T-helper 17 cell (primary cell): ENCODE data around the gene DOK5. TPM values are rescaled to one million over a fixed set of nuclear protein-coding genes. Genes with fewer than 3 reads are reported as not detected.
"Not testable (repeated sequence)": the region's sequence is repeated elsewhere in the genome, so short reads cannot be mapped to it uniquely, and the experiment has no call there.

Source experiments
- ATAC-seq: fragments of 150-1000 bp; cut with Tn5 transposase; 2 replicates; pipeline ENCODE4 v1.10.0; 2021; ENCODE audit warnings: mild to moderate bottlenecking, moderate library complexity
- DNase-seq, 3 donors: peaks; one replicate each; pipeline versions ENCODE4 v3.0.0 to v3.0.0-alpha.2; 2020 to 2021
- H3K9me3 ChIP-seq: one replicate; pipeline ENCODE4 v1.7.0; 2013; ENCODE audit warnings: low read length, mild to moderate bottlenecking; ENCODE audit not compliant: control insufficient read depth, poor library complexity, severe bottlenecking
- H3K27ac Mint-ChIP-seq: one replicate; pipeline ENCODE4 v1.8.0; 2022; ENCODE audit warnings: mild to moderate bottlenecking, moderate library complexity, mixed read lengths
- H3K27me3 Mint-ChIP-seq: one replicate; pipeline ENCODE4 v1.8.0; 2022; ENCODE audit warnings: mixed read lengths
- H3K36me3 Mint-ChIP-seq: one replicate; pipeline ENCODE4 v1.8.0; 2022; ENCODE audit warnings: low read depth, mixed read lengths
- H3K4me1 Mint-ChIP-seq: one replicate; pipeline ENCODE4 v1.8.0; 2022; ENCODE audit warnings: mild to moderate bottlenecking, mixed read lengths
- H3K4me3 Mint-ChIP-seq: one replicate; pipeline ENCODE4 v1.8.0; 2022; ENCODE audit warnings: mild to moderate bottlenecking, moderate library complexity, mixed read lengths
- total RNA-seq, 4 donors: library from RNA in 2 of 4; stranded (reverse) in 2 of 4; gene quantifications; one replicate each; pipeline ENCODE4 v1.2.3 and lab custom pipeline; 2022 to 2026

Gene DOK5
- total RNA-seq (not detected), total RNA-seq (lab: John Stamatoyannopoulos, UW) (0 reads per million in 2 donors)

GRCh38 chr20:54475334-54476168 is at the start of gene DOK5:
Gene DOK5, plus strand, starts transcription at chr20:54475593. Its CDS starts 354 bp downstream, at chr20:54475947.
- Mint-ChIP-seq H3K27me3 (peaks cover 51% of the 10 kb centered on the region), H3K27ac (no peak within 1 kb of the TSS), H3K4me1 (no peaks in the 10 kb centered on the region), H3K36me3 (peaks cover 4% of the 10 kb centered on the region), H3K4me3 (no peak within 1 kb of the TSS)
- no peak for DNase-seq
- no peaks in the 10 kb centered on the region for H3K9me3 ChIP-seq
- ATAC-seq, result no peak

GRCh38 chr20:54429364-54429763 is 46.0 kb upstream of the DOK5 start:
- Mint-ChIP-seq H3K27me3 (peaks cover 5% of the 10 kb centered on the region), H3K4me1 (no peaks in the 10 kb centered on the region), H3K36me3 (no peaks in the 10 kb centered on the region), H3K27ac (no peak overlapping the region), H3K4me3 (no peak overlapping the region)
- DNase-seq (no peak), ATAC-seq (no peak)
- no peaks in the 10 kb centered on the region for H3K9me3 ChIP-seq

GRCh38 chr20:54431156-54431944 is 44.0 kb upstream of the DOK5 start:
- peaks cover 7% of the 10 kb centered on the region for H3K27me3 Mint-ChIP-seq
- DNase-seq (no peak), ATAC-seq (no peak)
- no peaks in the 10 kb centered on the region for H3K9me3 ChIP-seq
- no peaks in the 10 kb centered on the region for H3K36me3 Mint-ChIP-seq
- no peak overlapping the region for H3K4me3 Mint-ChIP-seq
- no peak overlapping the region for H3K27ac Mint-ChIP-seq
- H3K4me1 Mint-ChIP-seq, result no peaks in the 10 kb centered on the region

GRCh38 chr20:54432966-54433365 is 42.4 kb upstream of the DOK5 start:
- Mint-ChIP-seq H3K36me3 (no peaks in the 10 kb centered on the region), H3K4me3 (no peak overlapping the region), H3K27ac (no peak overlapping the region), H3K27me3 (peaks cover 7% of the 10 kb centered on the region), H3K4me1 (no peaks in the 10 kb centered on the region)
- no peaks in the 10 kb centered on the region for H3K9me3 ChIP-seq
- no peak for ATAC-seq
- no peak for DNase-seq

- no peaks in the 10 kb centered on the region for H3K9me3 ChIP-seq
- H3K4me3 Mint-ChIP-seq, result no peak overlapping the region
- peaks cover 7% of the 10 kb centered on the region for H3K27me3 Mint-ChIP-seq
- no peaks in the 10 kb centered on the region for H3K36me3 Mint-ChIP-seq
- ATAC-seq (no peak), DNase-seq (no peak)
- no peak overlapping the region for H3K27ac Mint-ChIP-seq
- H3K4me1 Mint-ChIP-seq, result no peaks in the 10 kb centered on the region
Observed at GRCh38 chr20:54433636-54434035, 41.8 kb upstream of the DOK5 start.

GRCh38 chr20:54434196-54434595 is 41.2 kb upstream of the DOK5 start:
- DNase-seq, result no peak
- Mint-ChIP-seq H3K27me3 (peaks cover 7% of the 10 kb centered on the region), H3K27ac (no peak overlapping the region), H3K4me1 (no peaks in the 10 kb centered on the region), H3K4me3 (no peak overlapping the region), H3K36me3 (no peaks in the 10 kb centered on the region)
- no peak for ATAC-seq
- no peaks in the 10 kb centered on the region for H3K9me3 ChIP-seq

- Mint-ChIP-seq H3K27ac (no peak overlapping the region), H3K36me3 (no peaks in the 10 kb centered on the region), H3K27me3 (peaks cover 7% of the 10 kb centered on the region), H3K4me3 (no peak overlapping the region), H3K4me1 (no peaks in the 10 kb centered on the region)
- H3K9me3 ChIP-seq, result no peaks in the 10 kb centered on the region
- DNase-seq, result no peak
- ATAC-seq, result no peak
Observed at GRCh38 chr20:54435015-54435414, 40.4 kb upstream of the DOK5 start.

GRCh38 chr20:54436410-54436809 is 39.0 kb upstream of the DOK5 start:
- ATAC-seq, DNase-seq, H3K4me3 Mint-ChIP-seq, H3K27ac Mint-ChIP-seq, H3K9me3 ChIP-seq, H3K36me3 Mint-ChIP-seq, H3K27me3 Mint-ChIP-seq, H3K4me1 Mint-ChIP-seq: not testable (repeated sequence)

GRCh38 chr20:54438166-54438565 is 37.2 kb upstream of the DOK5 start:
- DNase-seq (no peak), ATAC-seq (no peak)
- H3K27ac Mint-ChIP-seq, result no peak overlapping the region
- peaks cover 7% of the 10 kb centered on the region for H3K27me3 Mint-ChIP-seq
- H3K36me3 Mint-ChIP-seq, result no peaks in the 10 kb centered on the region
- H3K9me3 ChIP-seq, result no peaks in the 10 kb centered on the region
- H3K4me3 Mint-ChIP-seq, result no peak overlapping the region
- H3K4me1 Mint-ChIP-seq, result no peaks in the 10 kb centered on the region

- H3K4me3 Mint-ChIP-seq, result no peak overlapping the region
- H3K4me1 Mint-ChIP-seq, result no peaks in the 10 kb centered on the region
- no peaks in the 10 kb centered on the region for H3K27me3 Mint-ChIP-seq
- DNase-seq (no peak), ATAC-seq (no peak)
- H3K36me3 Mint-ChIP-seq, result no peaks in the 10 kb centered on the region
- no peak overlapping the region for H3K27ac Mint-ChIP-seq
- H3K9me3 ChIP-seq, result no peaks in the 10 kb centered on the region
Observed at GRCh38 chr20:54450207-54450606, 25.2 kb upstream of the DOK5 start.

- no peak overlapping the region for H3K4me3 Mint-ChIP-seq
- no peaks in the 10 kb centered on the region for H3K4me1 Mint-ChIP-seq
- DNase-seq (no peak), ATAC-seq (no peak)
- H3K27ac Mint-ChIP-seq, result no peak overlapping the region
- H3K27me3 Mint-ChIP-seq, result no peaks in the 10 kb centered on the region
- H3K9me3 ChIP-seq, result no peaks in the 10 kb centered on the region
- H3K36me3 Mint-ChIP-seq, result no peaks in the 10 kb centered on the region
Observed at GRCh38 chr20:54451171-54451570, 24.2 kb upstream of the DOK5 start.

GRCh38 chr20:54452277-54452676 is 23.1 kb upstream of the DOK5 start:
- Mint-ChIP-seq H3K4me3 (no peak overlapping the region), H3K27me3 (no peaks in the 10 kb centered on the region), H3K36me3 (no peaks in the 10 kb centered on the region), H3K4me1 (no peaks in the 10 kb centered on the region), H3K27ac (no peak overlapping the region)
- DNase-seq, result no peak
- H3K9me3 ChIP-seq, result no peaks in the 10 kb centered on the region
- ATAC-seq, result no peak

GRCh38 chr20:54454982-54455381 is 20.4 kb upstream of the DOK5 start:
- no peaks in the 10 kb centered on the region for H3K36me3 Mint-ChIP-seq
- ATAC-seq (no peak), DNase-seq (no peak)
- no peaks in the 10 kb centered on the region for H3K4me1 Mint-ChIP-seq
- H3K9me3 ChIP-seq, result no peaks in the 10 kb centered on the region
- H3K27me3 Mint-ChIP-seq, result no peaks in the 10 kb centered on the region
- no peak overlapping the region for H3K27ac Mint-ChIP-seq
- H3K4me3 Mint-ChIP-seq, result no peak overlapping the region
